NT2/D1 (cell line): ENCODE results near the gene KRTAP4-5.

ENCODE experiments used
- YY1 ChIP-seq: IDR thresholded peaks from 2 replicates; pipeline ENCODE4 v1.6.1; 2011; ENCODE audit not compliant: insufficient read length, insufficient read depth
- ZNF274 ChIP-seq: IDR thresholded peaks from 2 replicates; pipeline ENCODE4 v1.6.1; 2011; ENCODE audit warnings: mild to moderate bottlenecking, low read depth, low read length

- no peak for TF ChIP-seq YY1
- no peak for TF ChIP-seq ZNF274
These were observed 4.4 kb downstream of the KRTAP4-5 start for GRCh38 chr17:41145261-41145660.
